NCI-H345 (cell line): Measurements from ENCODE around the gene SCGB1D4.
"Not testable (repeated sequence)": the region's sequence is repeated elsewhere in the genome, so short reads cannot be mapped to it uniquely, and the experiment has no call there.

Experiments used
- DNase-seq: peaks from one replicate; lab custom pipeline; 2025; lab: John Stamatoyannopoulos, UW

Gene SCGB1D4, protein sequence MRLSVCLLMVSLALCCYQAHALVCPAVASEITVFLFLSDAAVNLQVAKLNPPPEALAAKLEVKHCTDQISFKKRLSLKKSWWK

DNA sequence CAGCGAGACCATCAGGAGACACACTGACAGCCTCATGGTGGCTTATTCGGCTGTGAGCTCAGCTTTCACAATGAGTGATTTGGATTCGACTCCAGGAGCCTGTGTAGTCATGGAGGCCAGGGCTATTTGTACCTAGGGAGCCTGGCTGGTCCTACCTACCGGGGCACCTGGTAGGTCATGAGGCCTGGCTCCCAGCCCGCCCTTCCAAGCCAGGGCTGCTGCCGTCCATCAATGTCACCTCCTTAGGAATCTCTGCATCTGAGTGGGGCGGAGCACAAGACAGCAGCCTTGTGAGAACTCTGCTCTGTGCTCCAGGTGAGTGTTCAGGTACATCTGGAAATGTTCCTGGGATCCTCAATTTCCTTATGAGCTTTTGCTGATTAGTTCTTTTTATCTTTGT lies at the start of gene SCGB1D4:
SCGB1D4 (minus strand) TSS at position 101 of the 400 bp plus-strand sequence; CDS start at position 36, 65 bp downstream.
- no peak for DNase-seq

DNA sequence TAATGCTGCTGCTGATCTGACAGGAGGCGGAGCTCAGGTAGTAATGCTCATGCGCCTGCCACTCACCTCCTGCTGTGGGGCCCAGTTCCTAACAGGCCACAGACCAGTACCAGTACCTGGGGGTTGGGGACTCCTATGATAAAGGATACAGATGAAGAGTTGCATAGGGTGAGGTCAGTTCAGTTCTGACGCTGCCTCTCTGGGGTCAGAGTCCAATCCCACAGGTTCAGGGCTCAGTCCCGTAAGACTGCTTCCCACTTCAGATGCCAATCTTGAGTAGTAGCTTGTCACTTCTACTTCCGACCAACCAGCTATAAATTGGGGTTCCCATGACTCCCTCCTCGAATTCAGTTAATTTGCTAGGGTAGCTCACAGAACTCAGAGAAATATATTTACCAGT lies 47.0 kb upstream of the SCGB1D4 start:
- no peak for DNase-seq

DNA sequence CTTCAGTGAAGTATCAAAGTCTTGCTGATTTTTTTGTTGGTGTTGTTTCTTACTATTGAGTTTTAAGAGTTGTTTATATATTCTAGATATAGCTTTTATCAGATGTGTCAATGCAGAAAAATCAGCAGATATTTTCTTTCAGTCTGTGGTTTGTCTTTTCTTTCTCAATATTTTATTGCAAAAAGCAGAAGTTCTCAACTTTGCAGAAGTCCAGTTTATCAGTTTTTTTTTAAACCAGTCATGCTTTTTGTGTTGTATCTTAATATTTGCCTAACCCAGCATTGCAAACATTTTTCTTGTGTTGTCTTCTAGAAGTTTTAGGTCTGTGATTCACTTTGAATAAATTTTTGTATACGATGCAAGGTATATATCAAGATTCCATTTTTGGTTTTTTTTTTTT lies 45.3 kb upstream of the SCGB1D4 start:
- DNase-seq = no peak

DNA sequence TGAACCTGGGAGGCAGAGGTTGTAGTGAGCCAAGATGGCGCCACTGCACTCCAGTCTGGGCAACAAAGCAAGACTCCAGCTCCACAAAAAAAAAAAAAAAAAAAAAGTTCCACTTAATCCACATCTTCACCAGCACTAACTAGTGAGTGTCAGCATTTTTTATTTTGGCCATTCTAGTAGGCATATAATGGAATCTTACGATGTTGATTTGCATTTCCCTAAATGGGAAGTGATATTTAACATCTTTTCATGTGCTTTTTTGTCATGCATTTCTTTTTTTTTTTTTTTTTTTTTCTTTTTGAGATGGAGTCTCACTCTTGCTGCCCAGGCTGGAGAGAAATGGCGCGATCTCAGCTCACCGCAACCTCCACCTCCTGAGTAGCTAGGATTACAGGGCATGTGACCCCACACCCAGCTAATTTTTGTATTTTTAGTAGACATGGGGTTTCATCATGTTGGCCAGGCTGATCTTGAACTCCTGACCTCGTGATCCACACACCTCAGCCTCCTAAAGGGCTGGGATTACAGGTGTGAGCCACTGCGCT lies 44.8 kb upstream of the SCGB1D4 start:
- DNase-seq = not testable (repeated sequence)

DNA sequence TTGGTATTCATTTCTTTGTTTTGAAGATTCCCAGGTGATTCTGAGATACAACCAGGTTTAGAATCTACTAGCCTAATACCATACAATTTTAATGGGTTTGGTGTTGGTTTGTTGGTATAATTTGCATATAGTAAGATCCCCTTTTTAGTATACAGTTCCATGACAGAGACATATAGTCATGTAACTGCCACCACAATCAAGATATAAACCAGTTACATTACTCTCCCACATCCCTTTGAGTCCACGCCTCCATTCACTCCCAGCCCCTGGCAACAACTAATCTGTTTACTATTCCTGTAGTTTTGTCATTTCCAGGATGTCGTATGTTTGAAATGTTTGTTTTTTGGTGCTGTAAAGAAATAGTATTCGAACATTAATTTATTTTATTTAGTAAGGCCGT lies 42.7 kb upstream of the SCGB1D4 start:
- DNase-seq = no peak

DNA sequence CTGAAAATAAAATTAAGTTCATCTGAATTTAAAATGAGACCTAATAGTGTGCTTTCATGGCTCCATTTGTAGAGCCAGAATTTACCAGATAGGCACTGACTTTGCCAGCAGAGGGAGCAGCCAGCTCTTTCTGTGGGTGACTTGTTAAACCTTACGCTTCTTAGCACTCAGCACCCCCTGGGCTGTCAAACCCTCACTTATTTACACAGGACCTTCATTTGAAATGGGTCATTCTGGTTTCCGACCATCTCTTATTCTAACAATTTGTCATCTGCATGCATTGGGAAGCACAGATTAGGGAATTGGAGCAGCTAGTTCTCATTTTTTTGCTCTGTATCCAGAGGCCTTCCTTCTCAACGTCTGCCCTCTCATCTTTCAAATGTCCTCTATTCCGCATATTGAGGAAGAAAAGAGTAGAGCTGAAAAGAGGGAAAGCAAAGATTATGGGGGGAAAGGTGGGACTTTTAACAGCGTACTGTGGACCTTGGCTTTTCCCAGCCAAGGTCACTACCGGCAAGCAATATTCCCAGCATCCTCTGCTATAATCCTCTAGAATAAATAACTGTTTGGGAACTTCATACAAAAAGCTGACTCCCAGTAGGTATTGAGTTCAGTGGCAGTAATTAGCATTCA lies 41.5 kb upstream of the SCGB1D4 start:
- peak; percentile 58 for DNase-seq

DNA sequence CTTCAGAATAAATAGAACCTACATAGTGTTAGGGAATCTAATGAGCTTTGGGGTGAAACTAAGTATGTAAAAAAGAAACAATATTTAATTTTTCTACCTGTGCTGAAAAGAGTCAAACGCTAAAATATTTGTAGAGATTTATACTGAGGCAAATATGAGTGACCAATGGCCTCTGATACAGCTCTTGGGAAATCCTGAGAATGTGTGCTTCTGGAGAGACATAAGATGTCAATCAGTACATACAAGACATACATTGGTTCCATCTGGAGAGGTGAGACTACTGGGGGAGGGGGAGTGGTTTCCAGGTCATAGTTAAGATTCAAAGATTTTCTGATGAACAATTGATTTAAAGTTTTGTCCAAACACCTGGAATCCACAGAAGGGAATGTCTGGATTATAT lies 39.3 kb upstream of the SCGB1D4 start:
- no peak for DNase-seq

DNA sequence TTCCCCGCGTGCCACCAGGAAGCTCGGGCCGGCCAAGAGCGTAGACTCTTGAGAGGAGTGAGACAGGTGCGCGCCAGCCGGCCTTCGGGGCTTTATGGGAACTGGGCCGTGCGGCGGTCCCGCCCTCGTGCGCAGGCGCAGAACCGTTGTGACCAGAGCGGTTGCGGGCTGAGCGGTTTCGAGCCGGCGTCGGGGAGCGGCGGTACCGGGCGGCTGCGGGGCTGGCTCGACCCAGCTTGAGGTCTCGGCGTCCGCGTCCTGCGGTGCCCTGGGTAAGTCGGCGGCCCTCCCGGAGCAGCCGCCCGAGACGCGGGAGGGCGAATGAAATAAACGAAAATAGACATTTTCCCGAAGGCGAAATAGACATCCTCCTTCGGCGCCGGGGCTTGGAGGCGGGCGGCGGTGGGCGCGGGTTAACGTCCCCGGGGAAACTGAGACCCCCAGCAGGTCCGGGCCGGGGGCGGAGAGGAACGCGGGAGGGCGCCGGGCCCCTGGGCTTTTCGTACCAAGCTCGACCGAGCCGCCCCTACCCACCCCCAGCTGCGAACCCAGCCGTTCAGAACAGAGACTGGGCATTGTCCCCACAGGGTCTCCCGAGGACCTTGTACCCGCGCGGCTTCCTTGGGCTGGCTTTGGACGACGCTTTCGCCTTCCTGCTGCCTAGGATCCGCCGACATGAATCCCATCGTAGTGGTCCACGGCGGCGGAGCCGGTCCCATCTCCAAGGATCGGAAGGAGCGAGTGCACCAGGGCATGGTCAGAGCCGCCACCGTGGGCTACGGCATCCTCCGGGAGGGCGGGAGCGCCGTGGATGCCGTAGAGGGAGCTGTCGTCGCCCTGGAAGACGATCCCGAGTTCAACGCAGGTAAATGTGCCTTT lies 38.7 kb upstream of the SCGB1D4 start, which contains the start of gene ASRGL1:
ASRGL1 (plus strand) TSS at position 146 of the 879 bp plus-strand sequence; CDS start at position 676, 530 bp downstream.
- DNase-seq = peak; percentile 91

DNA sequence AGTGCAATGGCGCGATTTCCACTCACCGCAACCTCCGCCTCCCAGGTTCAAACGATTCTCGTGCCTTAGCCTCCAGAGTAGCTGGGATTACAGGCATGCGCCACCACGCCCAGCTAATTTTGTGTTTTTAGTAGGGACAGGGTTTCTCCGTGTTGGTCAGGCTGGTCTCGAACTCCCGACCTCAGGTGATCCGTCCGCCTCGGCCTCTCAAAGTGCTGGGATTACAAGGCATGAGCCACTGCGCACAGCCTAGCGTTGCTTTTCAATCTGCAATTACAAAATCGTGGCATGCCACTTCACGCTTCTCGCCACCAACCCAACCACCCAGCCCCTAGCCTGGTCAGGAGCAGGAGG lies 38.1 kb upstream of the SCGB1D4 start:
- not testable (repeated sequence) for DNase-seq

DNA sequence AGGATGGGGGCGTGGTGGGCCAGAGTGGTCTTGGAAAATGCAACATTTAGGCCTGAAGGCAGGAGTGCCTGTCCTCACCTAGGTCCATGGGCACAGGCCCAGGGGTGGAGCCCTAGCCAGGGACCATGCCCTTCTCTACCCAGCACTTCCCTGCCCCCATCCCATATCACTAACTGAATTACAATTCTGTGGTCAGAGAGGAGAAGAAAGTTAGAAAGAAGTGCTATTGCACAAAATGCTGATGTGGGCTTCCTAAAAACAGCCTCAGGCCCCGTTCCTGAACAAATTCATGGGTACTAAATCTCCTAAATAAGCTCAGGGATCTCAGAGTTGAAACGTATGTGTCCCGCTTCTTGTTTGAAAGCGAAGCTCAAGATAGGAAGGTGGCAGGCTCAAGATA lies 34.9 kb upstream of the SCGB1D4 start:
- DNase-seq = no peak

DNA sequence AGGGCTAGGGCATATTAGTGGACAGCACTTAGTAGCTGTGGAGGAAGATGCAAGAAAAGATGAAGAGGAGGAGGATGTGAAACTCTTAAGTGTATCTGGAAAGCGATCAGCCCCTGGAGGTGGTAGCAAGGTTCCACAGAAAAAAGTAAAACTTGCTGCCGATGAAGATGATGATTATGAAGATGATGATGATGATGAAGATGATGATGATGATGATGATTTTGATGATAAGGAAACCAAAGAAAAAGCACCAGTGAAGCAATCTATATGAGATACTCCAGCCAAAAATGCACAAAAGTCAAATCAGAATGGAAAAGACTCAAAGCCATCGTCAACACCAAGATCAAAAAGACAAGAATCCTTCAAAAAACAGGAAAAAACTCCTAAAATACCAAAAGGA lies 32.4 kb upstream of the SCGB1D4 start:
- not testable (repeated sequence) for DNase-seq

DNA sequence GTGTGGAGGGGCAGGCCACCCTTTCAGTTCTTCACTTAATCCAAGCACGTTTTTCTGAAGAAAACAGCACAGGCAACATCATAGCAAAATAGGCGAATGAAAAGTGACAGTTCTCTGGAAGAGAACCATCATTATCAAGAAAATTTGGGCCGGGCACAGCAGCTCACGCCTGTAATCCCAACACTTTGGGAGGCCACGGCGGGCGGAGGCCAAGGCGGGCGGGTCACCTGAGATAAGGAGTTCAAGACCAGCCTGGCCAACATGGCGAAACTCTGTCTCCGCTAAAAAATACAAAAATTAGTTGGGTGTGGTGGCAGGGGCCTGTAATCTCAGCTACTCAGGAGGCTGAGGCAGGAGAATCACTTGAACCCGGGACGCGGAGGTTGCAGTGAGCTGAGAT lies 28.7 kb upstream of the SCGB1D4 start:
- not testable (repeated sequence) for DNase-seq

DNA sequence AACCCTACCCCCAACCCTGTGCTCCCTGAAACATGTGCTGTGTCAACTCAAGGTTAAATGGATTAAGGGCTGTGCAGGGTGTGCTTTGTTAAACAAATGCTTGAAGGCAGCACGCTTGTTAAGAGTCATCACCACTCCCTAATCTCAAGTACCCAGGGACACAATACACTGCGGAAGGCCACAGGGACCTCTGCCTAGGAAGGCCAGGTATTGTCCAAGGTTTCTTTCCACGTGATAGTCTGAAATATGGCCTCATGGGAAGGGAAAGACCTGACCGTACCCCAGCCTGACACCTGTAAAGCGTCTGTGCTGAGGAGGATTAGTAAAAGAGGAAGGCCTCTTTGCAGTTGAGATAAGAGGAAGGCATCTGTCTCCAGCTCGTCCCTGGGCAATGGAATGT lies 27.8 kb upstream of the SCGB1D4 start:
- not testable (repeated sequence) for DNase-seq

DNA sequence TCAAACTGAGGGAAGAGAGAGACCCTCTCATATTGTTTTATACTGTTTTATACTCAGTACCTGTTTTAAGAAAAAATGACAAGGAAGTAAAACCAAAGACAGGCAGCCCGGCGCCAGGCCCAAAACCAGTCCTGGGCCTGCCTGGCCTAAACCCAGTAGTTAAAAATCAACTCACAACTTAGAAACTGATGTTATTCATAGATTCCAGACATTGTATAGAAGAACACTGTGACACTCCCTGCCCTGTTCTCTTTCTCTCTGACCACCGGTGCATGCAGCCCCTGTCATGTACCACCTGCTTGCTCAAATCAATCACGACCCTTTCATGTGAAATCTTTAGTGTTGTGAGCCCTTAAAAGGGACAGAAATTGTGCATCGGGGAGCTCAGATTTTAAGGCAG lies 26.9 kb upstream of the SCGB1D4 start:
- DNase-seq = not testable (repeated sequence)

DNA sequence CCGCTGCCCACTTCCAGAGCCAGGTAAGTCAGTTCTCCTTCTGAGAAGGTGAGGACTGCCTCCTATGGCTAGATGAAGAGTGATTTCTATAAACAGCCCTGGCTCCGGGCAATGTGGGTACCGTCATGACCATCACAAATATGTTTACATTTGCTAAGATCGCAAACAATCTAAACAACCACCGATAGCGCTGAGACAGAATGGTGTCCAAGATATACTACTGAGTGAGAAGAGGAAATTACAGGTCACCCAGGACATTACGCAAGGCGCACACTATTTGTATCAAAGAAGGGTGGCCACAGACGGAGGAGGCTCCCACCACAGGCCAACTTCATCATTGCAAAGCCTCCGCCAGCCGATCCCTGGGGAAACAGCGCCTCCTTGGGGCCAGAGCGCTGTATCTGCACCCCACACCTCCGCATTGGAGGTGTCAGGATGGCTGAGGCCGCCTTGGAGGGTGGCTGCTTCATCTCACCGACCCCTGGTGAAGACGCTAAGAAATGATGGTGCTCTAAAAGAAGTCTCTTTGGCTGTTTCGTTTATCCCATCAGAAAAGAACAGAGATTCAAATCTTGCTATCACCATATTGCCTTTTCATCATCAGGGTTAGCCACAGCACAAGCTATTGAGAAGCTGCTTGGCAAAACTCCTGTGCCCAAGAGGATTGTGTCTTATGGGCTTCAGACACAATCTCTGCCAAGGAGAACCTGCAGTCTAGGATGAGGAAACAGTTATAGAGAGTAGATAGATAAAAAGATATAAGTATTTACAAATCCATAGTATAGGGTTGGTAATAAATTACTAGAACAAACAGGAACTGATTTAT lies 26.1 kb upstream of the SCGB1D4 start:
- DNase-seq = peak; percentile 18

DNA sequence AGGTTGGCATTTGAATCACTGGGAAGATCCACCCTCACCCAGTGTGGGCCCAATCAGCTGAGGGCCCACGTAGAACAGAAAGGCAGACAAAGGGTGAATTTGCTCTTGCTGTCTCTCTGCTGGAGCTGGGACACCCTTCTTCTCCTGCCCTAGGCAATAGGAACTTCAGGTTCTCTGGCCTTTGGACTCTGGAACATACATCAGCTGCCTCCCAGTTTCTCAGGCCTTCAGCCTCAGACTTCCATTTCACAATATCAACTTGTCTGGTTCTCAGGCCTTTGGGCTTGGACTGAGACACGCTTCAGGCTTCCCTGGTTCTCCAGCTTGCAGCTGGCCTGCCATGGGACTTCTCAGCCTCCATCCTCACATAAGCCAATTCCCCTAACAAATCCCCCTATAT lies 23.6 kb upstream of the SCGB1D4 start:
- DNase-seq = no peak

DNA sequence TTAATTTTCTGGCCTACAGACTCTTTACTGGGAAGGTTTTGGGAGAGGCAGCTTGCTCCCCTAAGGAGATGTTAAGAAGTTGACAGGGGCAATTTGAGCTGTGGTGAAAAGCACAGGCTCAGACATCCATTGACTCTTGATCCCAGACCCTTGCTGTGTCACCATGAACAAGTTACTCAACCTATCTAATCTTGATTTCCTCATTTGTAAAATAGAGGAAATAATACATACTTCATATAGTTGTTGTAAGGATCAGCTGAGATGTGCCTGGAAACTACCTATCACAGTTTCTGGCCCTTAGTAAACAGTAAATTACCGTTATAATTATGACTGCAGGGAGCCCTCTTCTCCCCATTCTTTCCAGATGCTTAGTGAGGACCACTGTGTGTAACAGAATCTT lies 16.6 kb upstream of the SCGB1D4 start:
- DNase-seq = no peak

DNA sequence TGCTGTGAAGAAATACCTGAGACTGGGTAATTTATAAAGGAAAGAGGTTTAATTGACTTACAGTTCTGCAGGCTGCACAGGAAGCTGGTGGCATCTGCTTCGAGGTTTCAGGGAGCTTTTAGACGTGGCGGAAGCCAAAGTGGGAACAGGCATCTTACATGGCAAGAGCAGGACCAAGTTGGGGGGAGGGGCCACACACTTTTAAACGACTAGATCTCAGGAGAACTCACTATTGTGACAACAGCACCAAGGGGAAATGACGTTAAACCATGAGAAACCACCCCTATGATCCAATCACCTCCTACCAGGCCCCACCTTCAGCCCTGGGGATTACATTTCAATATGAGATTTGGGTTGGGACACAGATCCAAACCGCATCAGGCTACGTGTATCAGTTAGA lies 11.1 kb upstream of the SCGB1D4 start:
- no peak for DNase-seq

DNA sequence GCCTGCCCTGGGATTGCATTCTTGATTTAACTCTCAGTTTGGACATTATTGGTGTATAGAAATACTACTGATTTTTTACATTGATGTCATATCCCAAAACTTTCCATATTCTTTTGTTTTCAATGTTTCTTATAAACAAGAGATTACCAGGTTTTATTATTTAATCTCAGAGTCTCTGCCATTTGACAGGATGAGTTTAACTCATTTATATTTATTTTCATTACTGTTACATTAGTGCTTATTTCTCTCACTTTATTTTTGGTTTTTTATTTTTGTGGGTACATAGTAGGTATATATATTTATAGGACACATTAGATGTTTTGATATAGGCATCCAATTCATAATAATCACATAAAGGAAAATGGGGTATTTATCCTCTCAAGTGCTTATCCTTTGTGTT lies 9.1 kb upstream of the SCGB1D4 start:
- no peak for DNase-seq

DNA sequence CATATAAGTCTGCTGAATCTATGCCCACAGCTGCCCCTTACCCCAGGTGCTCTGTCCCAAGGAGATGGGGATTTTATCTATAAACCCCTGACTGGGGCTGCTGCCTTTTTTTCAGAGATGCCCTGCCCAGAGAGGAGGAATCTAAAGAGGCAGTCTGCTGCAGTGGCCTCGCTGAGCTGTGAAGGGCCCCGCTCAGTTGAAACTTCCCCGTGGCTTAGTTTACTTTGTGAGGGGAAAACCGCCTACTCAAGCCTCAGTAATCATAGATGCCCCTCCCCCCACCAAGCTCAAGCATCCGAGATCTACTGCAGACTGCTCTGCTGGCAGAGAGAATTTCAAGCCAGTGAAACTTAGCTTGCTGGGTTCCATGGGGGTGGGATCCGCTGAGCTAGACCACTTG lies 7.4 kb upstream of the SCGB1D4 start:
- DNase-seq = no peak

DNA sequence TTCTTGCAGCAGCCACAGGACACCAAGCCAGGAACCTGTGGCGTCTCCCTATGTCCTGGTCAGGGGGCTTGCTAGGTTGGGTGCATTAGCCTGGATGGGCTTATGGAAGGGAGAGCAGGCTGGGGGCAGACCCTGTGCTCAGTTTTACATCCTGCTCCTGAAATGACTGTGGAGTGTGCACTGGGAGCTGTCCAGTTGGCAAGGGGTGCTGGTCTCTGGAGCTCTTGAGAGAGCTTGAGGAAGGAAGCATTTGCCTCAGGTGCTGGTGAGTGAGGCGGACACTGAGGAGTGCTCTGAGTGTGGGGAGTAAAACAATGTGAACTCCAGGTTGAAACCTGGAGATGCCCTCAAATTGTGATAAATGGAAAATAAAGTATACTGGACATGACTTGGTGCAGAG lies 3.4 kb downstream of the SCGB1D4 start:
- no peak for DNase-seq

DNA sequence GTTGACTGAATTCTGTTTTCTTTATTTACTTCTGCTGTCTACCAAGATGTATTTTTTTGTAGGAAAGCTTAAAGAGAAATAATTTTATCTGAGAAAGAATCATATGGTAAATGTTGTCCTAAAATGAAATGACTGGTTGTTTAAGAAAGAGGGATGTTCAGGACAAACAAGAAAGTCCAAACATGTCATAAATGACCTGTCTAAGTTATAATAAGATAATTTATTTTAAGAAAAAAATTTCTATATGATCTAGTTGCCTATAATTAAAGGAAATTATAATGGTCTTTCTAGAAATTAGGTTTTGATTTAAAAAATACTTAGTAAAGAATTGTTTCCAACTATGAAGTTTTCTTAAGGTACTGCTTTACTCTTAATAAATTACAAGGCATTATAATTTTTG lies 18.4 kb downstream of the SCGB1D4 start:
- DNase-seq = no peak
